Endodermal cell (in vitro differentiated cells): ENCODE results near the gene IFITM10. TPM values are rescaled to one million over a fixed set of nuclear protein-coding genes. Genes with fewer than 3 reads are reported as not detected.

Experiments
- DNase-seq: peaks from one replicate; pipeline ENCODE4 v3.0.0-alpha.2; 2017
- H3K27ac ChIP-seq: 2 replicates; pipeline ENCODE4 v1.5.1; 2013; ENCODE audit warnings: mild to moderate bottlenecking, low read depth, low read length, moderate library complexity
- H3K27me3 ChIP-seq: 2 replicates; pipeline ENCODE4 v1.6.1; 2013; ENCODE audit warnings: mild to moderate bottlenecking, low read length, moderate library complexity; ENCODE audit not compliant: insufficient read depth, control insufficient read depth, poor library complexity, severe bottlenecking
- H3K36me3 ChIP-seq: 2 replicates; pipeline ENCODE4 v1.7.0; 2013; ENCODE audit warnings: mild to moderate bottlenecking, low read length, moderate library complexity; ENCODE audit not compliant: control insufficient read depth, insufficient read depth
- H3K4me1 ChIP-seq: one replicate; pipeline ENCODE4 v1.7.0; 2013; ENCODE audit warnings: low read length; ENCODE audit not compliant: control insufficient read depth, insufficient read depth
- H3K4me3 ChIP-seq: 2 replicates; pipeline ENCODE4 v1.5.1; 2013; ENCODE audit warnings: mild to moderate bottlenecking, low read length, moderate library complexity
- H3K9ac ChIP-seq: 2 replicates; pipeline ENCODE4 v1.6.1; 2013; ENCODE audit warnings: mild to moderate bottlenecking, low read length, moderate library complexity; ENCODE audit not compliant: poor library complexity, severe bottlenecking; ENCODE audit errors: extremely low read depth
- H3K9me3 ChIP-seq: 2 replicates; pipeline ENCODE4 v1.6.1; 2013; ENCODE audit warnings: mild to moderate bottlenecking, low read length, moderate library complexity; ENCODE audit not compliant: control insufficient read depth
- H3K27ac Mint-ChIP-seq: 2 replicates; pipeline ENCODE4 v1.8.0; 2020; ENCODE audit warnings: mixed read lengths
- H3K27me3 Mint-ChIP-seq: 2 replicates; pipeline ENCODE4 v1.8.0; 2021; ENCODE audit warnings: mild to moderate bottlenecking, mixed read lengths; ENCODE audit not compliant: insufficient read depth
- H3K36me3 Mint-ChIP-seq: 2 replicates; pipeline ENCODE4 v1.8.0; 2020; ENCODE audit warnings: low read depth, mixed read lengths
- H3K4me1 Mint-ChIP-seq: 2 replicates; pipeline ENCODE4 v1.8.0; 2020; ENCODE audit warnings: mixed read lengths
- H3K4me3 Mint-ChIP-seq: 2 replicates; pipeline ENCODE4 v1.8.0; 2020; ENCODE audit warnings: mild to moderate bottlenecking, moderate library complexity, mixed read lengths
- H3K9me3 Mint-ChIP-seq: 2 replicates; pipeline ENCODE4 v1.8.0; 2020; ENCODE audit warnings: mild to moderate bottlenecking, mixed read lengths
- CTCF ChIP-seq: fragments of 200-600 bp; sonication (generic); conservative IDR thresholded peaks from 2 replicates; pipeline ENCODE4 v1.5.0; 2021; ENCODE audit warnings: antibody characterized with exemption, mild to moderate bottlenecking
- WGBS, 2 experiments: methylation state at CpG; one replicate each; pipeline versions ENCODE4 v1.1.5 to v1.1.7; 2013; ENCODE audit warnings: missing lambda C conversion rate in 2 of 2, mixed read lengths in 1 of 2; ENCODE audit not compliant: insufficient coverage in 1 of 2, insufficient read length in 1 of 2; 5-methylcytosine and 5-hydroxymethylcytosine counted together
- total RNA-seq, 2 donors: library from RNA; stranded (reverse); fragmentation: NEBNext Ultra II Directional in 1 of 2; extraction: Animal tissue kit (Norgen Biotek cat#: 25700) in 1 of 2; gene quantifications; 2 replicates in 1 of 2; 3 replicates in 1 of 2; pipeline ENCODE4 v1.2.1, GENCODE V29; 2021

IFITM10 gene
- total RNA-seq, 2 donors from 2014 or later, result 0.75 to 1.0 TPM

- H3K36me3 Mint-ChIP-seq, result no peaks in the 10 kb centered on the region
- Histone ChIP-seq H3K36me3 (no peaks in the 10 kb centered on the region), H3K9ac (no peak overlapping the region), H3K4me3 (no peak overlapping the region), H3K27me3 (no peaks in the 10 kb centered on the region), H3K4me1 (no peaks in the 10 kb centered on the region), H3K9me3 (no peaks in the 10 kb centered on the region), H3K27ac (no peak overlapping the region)
- H3K4me3 Mint-ChIP-seq, result no peak overlapping the region
- no peaks in the 10 kb centered on the region for H3K9me3 Mint-ChIP-seq
- TF ChIP-seq CTCF, result no peak
- H3K4me1 Mint-ChIP-seq, result peaks cover 8% of the 10 kb centered on the region
- WGBS, 2 experiments, result 89 to 97% methylated on average over 11 to 24 of the region's 24 CpGs
- H3K27me3 Mint-ChIP-seq, result peaks cover 20% of the 10 kb centered on the region
- DNase-seq, result no peak
- no peak overlapping the region for H3K27ac Mint-ChIP-seq
Measured at GRCh38 chr11:1783725-1784529, 33.5 kb upstream of the IFITM10 start.

- DNase-seq, result no peak
- no peak overlapping the region for H3K27ac ChIP-seq
- H3K4me3 ChIP-seq, result no peak overlapping the region
- H3K27me3 Mint-ChIP-seq, result peaks cover 21% of the 10 kb centered on the region
- H3K27ac Mint-ChIP-seq, result peak overlapping the region; percentile 72
- TF ChIP-seq CTCF, result no peak
- H3K36me3 ChIP-seq, result no peaks in the 10 kb centered on the region
- no peaks in the 10 kb centered on the region for H3K4me1 ChIP-seq
- peaks cover 8% of the 10 kb centered on the region for H3K4me1 Mint-ChIP-seq
- 85 to 86% methylated on average over 18 to 20 of the region's 20 CpGs for WGBS, 2 experiments
- no peaks in the 10 kb centered on the region for H3K9me3 Mint-ChIP-seq
- no peaks in the 10 kb centered on the region for H3K9me3 ChIP-seq
- no peak overlapping the region for H3K4me3 Mint-ChIP-seq
- no peak overlapping the region for H3K9ac ChIP-seq
- H3K36me3 Mint-ChIP-seq, result no peaks in the 10 kb centered on the region
- no peaks in the 10 kb centered on the region for H3K27me3 ChIP-seq
Measured at GRCh38 chr11:1782831-1783724, 32.7 kb upstream of the IFITM10 start.

- no peak overlapping the region for H3K9ac ChIP-seq
- H3K27ac Mint-ChIP-seq, result no peak overlapping the region
- no peaks in the 10 kb centered on the region for H3K36me3 ChIP-seq
- no peaks in the 10 kb centered on the region for H3K4me1 ChIP-seq
- no peaks in the 10 kb centered on the region for H3K9me3 Mint-ChIP-seq
- H3K9me3 ChIP-seq, result no peaks in the 10 kb centered on the region
- no peak for DNase-seq
- peaks cover 8% of the 10 kb centered on the region for H3K4me1 Mint-ChIP-seq
- H3K4me3 Mint-ChIP-seq, result no peak overlapping the region
- WGBS, 2 experiments, result 87 to 97% methylated on average over 5 to 13 of the region's 13 CpGs
- no peak overlapping the region for H3K27ac ChIP-seq
- H3K27me3 Mint-ChIP-seq, result peaks cover 24% of the 10 kb centered on the region
- no peaks in the 10 kb centered on the region for H3K36me3 Mint-ChIP-seq
- H3K27me3 ChIP-seq, result no peaks in the 10 kb centered on the region
- H3K4me3 ChIP-seq, result no peak overlapping the region
- no peak for TF ChIP-seq CTCF
Measured at GRCh38 chr11:1782031-1782590, 31.7 kb upstream of the IFITM10 start.
